Spleen (tissue), 11 donors: ENCODE measurements around the gene BHLHE23. TPM values are rescaled to one million over a fixed set of nuclear protein-coding genes. Genes with fewer than 3 reads are reported as not detected.

Experiments used
- DNase-seq: peaks from one replicate; pipeline ENCODE4 v3.0.0-alpha.2; 2020
- H3K27ac ChIP-seq, 8 donors: fragments of 200-600 bp; sonication (generic) in 7 of 8; 1 replicate in 4 of 8; 2 replicates in 4 of 8; pipeline versions ENCODE4 v1.5.0 to v1.8.0; 2016 to 2021; ENCODE audit warnings: inconsistent platforms in 4 of 8, mild to moderate bottlenecking in 4 of 8, moderate library complexity in 1 of 8
- H3K27me3 ChIP-seq, 7 donors: fragments of 200-600 bp; sonication (generic) in 6 of 7; replicated peaks in 1 of 7; 1 replicate in 4 of 7; 2 replicates in 3 of 7; pipeline versions ENCODE4 v1.5.0 to v1.8.0; 2016 to 2021; ENCODE audit warnings: inconsistent platforms in 3 of 7, mild to moderate bottlenecking in 1 of 7
- H3K36me3 ChIP-seq, 6 donors: fragments of 200-600 bp; sonication (generic) in 5 of 6; 1 replicate in 4 of 6; 2 replicates in 2 of 6; pipeline versions ENCODE4 v1.5.0 to v1.8.0; 2016 to 2021; ENCODE audit warnings: inconsistent platforms in 2 of 6
- H3K4me1 ChIP-seq, 6 donors: fragments of 200-600 bp; sonication (generic) in 5 of 6; 1 replicate in 3 of 6; 2 replicates in 3 of 6; pipeline versions ENCODE4 v1.5.0 to v1.8.0; 2016 to 2021; ENCODE audit warnings: inconsistent platforms in 3 of 6
- H3K4me3 ChIP-seq, 8 donors: fragments of 200-600 bp; sonication (generic) in 7 of 8; 1 replicate in 4 of 8; 2 replicates in 4 of 8; pipeline versions ENCODE4 v1.5.0 to v1.8.0; 2016 to 2021; ENCODE audit warnings: inconsistent platforms in 4 of 8, mild to moderate bottlenecking in 4 of 8, moderate library complexity in 2 of 8
- H3K9me3 ChIP-seq, 8 donors: fragments of 200-600 bp; sonication (generic) in 7 of 8; 1 replicate in 4 of 8; 2 replicates in 4 of 8; pipeline versions ENCODE4 v1.5.0 to v1.8.0; 2016 to 2021; ENCODE audit warnings: inconsistent platforms in 4 of 8
- POLR2A ChIP-seq, 3 donors: fragments of 450-650 bp; IDR thresholded peaks; one replicate each; pipeline ENCODE4 v1.5.1; 2017; ENCODE audit warnings: antibody characterized with exemption in 3 of 3, mild to moderate bottlenecking in 1 of 3
- POLR2AphosphoS5 ChIP-seq, 3 donors: sonication (generic); formaldehyde crosslinking; IDR thresholded peaks; one replicate each; pipeline ENCODE4 v1.5.1; 2017; ENCODE audit warnings: antibody characterized with exemption in 3 of 3
- WGBS, 5 donors: extraction: QIAGEN DNeasy Blood & Tissue Kit in 3 of 5; methylation state at CpG; one replicate each; pipeline versions ENCODE4 v1.1.5 to v1.1.7; 2013 to 2018; 5-methylcytosine and 5-hydroxymethylcytosine counted together
- intact Hi-C: fragments of 100-400 bp; cut with DNase I; formaldehyde crosslinking; loops from one replicate; pipeline ENCODE4 v1.15.0; 2023; ENCODE audit warnings: low total_unique reads
- polyA plus RNA-seq, 3 donors: library from polyadenylated mRNA; stranded (reverse); fragments of 200-250 nt; gene quantifications; one replicate each; pipeline ENCODE4 v1.2.1, GENCODE V29; 2013
- total RNA-seq, 7 donors: library from RNA; depleted of rRNA in 3 of 7; stranded (reverse); fragments of >200 nt in 3 of 7; fragmentation: NEBNext Ultra II Directional in 4 of 7; extraction: Animal tissue kit (Norgen Biotek cat#: 25700) in 4 of 7; gene quantifications; one replicate each; pipeline versions ENCODE4 v1.1.0 to v1.2.1, GENCODE V29; 2016 to 2021
- TF ChIP-seq, protein P1 (sequence below), 11 experiments: fragments of 200-600 bp in 7 of 11; fragments of 450-650 bp in 4 of 11; sonication (generic) in 4 of 11; IDR thresholded peaks in 8 of 11; conservative IDR thresholded peaks in 3 of 11; 1 replicate in 7 of 11; 2 replicates in 4 of 11; pipeline versions ENCODE4 v1.4.0 to v1.8.0; 2016 to 2021; ENCODE audit warnings: antibody characterized with exemption in 11 of 11, inconsistent platforms in 4 of 11, mild to moderate bottlenecking in 1 of 11
- donor health status: healthy with polysubstance abuse.
- donor health status: DM: no; HTN: no; CAD: no; lungs with moderate emphysema.
- donor health status: DM: no; HTN: no; CAD: no.
- donor health status: Bipolar disorder and iron deficiency.
- donor health status: healthy.
- donor health status: DM: no; HTN: no; CAD: no.
- donor health status: DM: yes; HTN: yes; CAD: no.

Gene BHLHE23
- total and polyA plus RNA-seq, 10 donors = not detected

DNA sequence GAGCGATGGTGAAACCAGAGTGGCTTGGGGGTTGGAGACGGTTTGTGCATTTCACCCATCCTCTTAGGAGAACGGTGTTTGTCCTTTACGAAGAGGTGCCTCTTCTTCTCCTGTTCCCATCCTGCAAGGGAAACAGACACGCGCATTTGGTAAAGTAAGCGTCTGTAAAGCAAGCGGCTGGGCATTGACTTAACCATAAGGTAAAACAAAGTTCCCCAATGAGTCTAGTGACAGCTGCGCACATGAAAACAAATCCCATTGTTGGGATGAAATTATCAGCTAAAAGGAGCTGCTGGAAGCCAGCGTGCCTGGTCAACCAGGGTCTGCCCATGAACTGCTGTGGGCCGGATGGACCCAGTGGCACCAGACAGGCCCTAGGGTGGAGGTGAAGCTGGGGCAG is 5.8 kb downstream of the BHLHE23 start:
- Histone ChIP-seq H3K4me1 (peaks cover 2 to 16% (median 13%) of the 10 kb centered on the region in 6 donors), H3K9me3 (no peaks in the 10 kb centered on the region), H3K36me3 (no peaks in the 10 kb centered on the region), H3K4me3 (no peak overlapping the region), H3K27me3 (peaks cover 10 to 98% (median 69%) of the 10 kb centered on the region in 7 donors), H3K27ac (no peak overlapping the region)
- TF ChIP-seq POLR2AphosphoS5 (IDR thresholded peaks at IDR 0.05) (no peak), POLR2A (IDR thresholded peaks at IDR 0.05) (no peak)
- TF ChIP-seq, protein P1, sequence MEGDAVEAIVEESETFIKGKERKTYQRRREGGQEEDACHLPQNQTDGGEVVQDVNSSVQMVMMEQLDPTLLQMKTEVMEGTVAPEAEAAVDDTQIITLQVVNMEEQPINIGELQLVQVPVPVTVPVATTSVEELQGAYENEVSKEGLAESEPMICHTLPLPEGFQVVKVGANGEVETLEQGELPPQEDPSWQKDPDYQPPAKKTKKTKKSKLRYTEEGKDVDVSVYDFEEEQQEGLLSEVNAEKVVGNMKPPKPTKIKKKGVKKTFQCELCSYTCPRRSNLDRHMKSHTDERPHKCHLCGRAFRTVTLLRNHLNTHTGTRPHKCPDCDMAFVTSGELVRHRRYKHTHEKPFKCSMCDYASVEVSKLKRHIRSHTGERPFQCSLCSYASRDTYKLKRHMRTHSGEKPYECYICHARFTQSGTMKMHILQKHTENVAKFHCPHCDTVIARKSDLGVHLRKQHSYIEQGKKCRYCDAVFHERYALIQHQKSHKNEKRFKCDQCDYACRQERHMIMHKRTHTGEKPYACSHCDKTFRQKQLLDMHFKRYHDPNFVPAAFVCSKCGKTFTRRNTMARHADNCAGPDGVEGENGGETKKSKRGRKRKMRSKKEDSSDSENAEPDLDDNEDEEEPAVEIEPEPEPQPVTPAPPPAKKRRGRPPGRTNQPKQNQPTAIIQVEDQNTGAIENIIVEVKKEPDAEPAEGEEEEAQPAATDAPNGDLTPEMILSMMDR (IDR thresholded peaks at IDR 0.05 in 8 of 11, conservative IDR thresholded peaks at IDR 0.05 in 3 of 11) = no peak
- no peak for DNase-seq
- WGBS, 5 donors = 62 to 79% (median 68%) methylated on average over 11 of the region's 11 CpGs
- intact Hi-C loops = loop anchor here (10.0 kb wide), 1 partner anchor 106 kb away; no protein-coding TSS in a partner anchor

DNA sequence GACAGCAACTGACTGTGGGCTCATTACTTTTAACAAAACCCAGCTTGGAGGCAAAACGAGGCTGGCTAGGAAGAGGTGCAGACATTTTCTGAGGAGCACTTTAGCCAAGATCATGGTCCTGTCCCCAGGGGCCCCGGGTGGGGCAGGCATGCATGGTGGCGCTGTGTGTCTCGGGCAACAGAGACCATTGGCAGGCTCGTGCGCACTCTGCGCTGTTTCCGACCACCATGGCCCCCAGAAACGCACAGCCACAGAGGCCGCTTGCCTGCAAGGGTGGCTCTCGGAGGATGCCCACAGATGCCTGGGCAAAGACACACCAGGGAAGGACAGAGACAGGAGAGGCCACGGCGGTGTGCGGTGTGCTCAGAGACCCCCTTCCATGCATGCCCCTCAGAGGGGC is 6.7 kb downstream of the BHLHE23 start:
- Histone ChIP-seq H3K9me3 (no peaks in the 10 kb centered on the region), H3K36me3 (no peaks in the 10 kb centered on the region), H3K27ac (no peak overlapping the region), H3K4me3 (no peak overlapping the region), H3K4me1 (peaks cover 0 to 7% (median 4%) of the 10 kb centered on the region in 6 donors), H3K27me3 (peaks cover 3 to 98% (median 65%) of the 10 kb centered on the region in 7 donors)
- DNase-seq = no peak
- intact Hi-C loops = loop anchor here (10.0 kb wide), 1 partner anchor 105 kb away; no protein-coding TSS in a partner anchor
- WGBS, 5 donors = 75 to 94% (median 87%) methylated on average over 6 to 14 of the region's 14 CpGs
- TF ChIP-seq POLR2AphosphoS5 (IDR thresholded peaks at IDR 0.05) (no peak), POLR2A (IDR thresholded peaks at IDR 0.05) (no peak)
- TF ChIP-seq, protein P1 (IDR thresholded peaks at IDR 0.05 in 8 of 11, conservative IDR thresholded peaks at IDR 0.05 in 3 of 11) = no peak

- no peak for TF ChIP-seq POLR2AphosphoS5 (IDR thresholded peaks at IDR 0.05)
- TF ChIP-seq POLR2A (IDR thresholded peaks at IDR 0.05) = no peak
- TF ChIP-seq, protein P1 (IDR thresholded peaks at IDR 0.05 in 8 of 11, conservative IDR thresholded peaks at IDR 0.05 in 3 of 11) = no peak
- Histone ChIP-seq H3K4me3 (no peak overlapping the region), H3K4me1 (peaks cover 0 to 2% (median 0%) of the 10 kb centered on the region in 6 donors), H3K27me3 (peaks cover 0 to 98% (median 60%) of the 10 kb centered on the region in 7 donors), H3K27ac (no peak overlapping the region), H3K36me3 (no peaks in the 10 kb centered on the region), H3K9me3 (no peaks in the 10 kb centered on the region)
- intact Hi-C loops = no loop called here
- 38 to 64% (median 47%) methylated on average over 12 to 16 of the region's 16 CpGs for WGBS, 5 donors
- DNase-seq = no peak
These were observed 7.2 kb downstream of the BHLHE23 start for GRCh38 chr20:62999580-62999979.

DNA sequence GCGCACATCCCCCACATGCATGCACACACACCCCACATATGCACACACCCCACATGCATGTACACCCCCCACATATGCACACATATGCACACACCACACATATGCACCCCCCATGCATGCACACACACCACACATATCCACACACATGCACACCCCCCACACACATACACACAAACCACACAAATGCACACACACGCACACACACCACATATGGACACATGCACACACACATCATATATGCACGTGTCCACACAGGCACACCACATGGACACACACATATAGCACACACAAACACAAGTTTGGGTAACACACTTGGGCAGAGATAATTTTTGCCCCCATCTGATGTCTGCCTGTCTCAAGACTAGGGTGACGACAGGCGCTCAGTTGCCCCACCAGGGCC is 8.3 kb downstream of the BHLHE23 start:
- H3K4me3 ChIP-seq = no peak overlapping the region
- intact Hi-C loops = no loop called here
- no peaks in the 10 kb centered on the region for H3K9me3 ChIP-seq
- no peak for DNase-seq
- peaks cover 0 to 97% (median 50%) of the 10 kb centered on the region in 7 donors for H3K27me3 ChIP-seq
- TF ChIP-seq POLR2A (IDR thresholded peaks at IDR 0.05) (no peak), POLR2AphosphoS5 (IDR thresholded peaks at IDR 0.05) (no peak)
- TF ChIP-seq, protein P1 (IDR thresholded peaks at IDR 0.05 in 8 of 11, conservative IDR thresholded peaks at IDR 0.05 in 3 of 11) = no peak
- H3K4me1 ChIP-seq = no peaks in the 10 kb centered on the region
- no peak overlapping the region for H3K27ac ChIP-seq
- WGBS, 5 donors = 76 to 92% (median 79%) methylated on average over 5 of the region's 5 CpGs
- no peaks in the 10 kb centered on the region for H3K36me3 ChIP-seq
